ENCODE measurements around the gene C17orf78. TPM values are rescaled to one million over a fixed set of nuclear protein-coding genes. Genes with fewer than 3 reads are reported as not detected.

Gene C17orf78
- total and polyA plus RNA-seq, 2 of the 13 experiments (the other 11 are each of a cell fraction or from before 2014, with no cell fraction given), result not detected

DNA sequence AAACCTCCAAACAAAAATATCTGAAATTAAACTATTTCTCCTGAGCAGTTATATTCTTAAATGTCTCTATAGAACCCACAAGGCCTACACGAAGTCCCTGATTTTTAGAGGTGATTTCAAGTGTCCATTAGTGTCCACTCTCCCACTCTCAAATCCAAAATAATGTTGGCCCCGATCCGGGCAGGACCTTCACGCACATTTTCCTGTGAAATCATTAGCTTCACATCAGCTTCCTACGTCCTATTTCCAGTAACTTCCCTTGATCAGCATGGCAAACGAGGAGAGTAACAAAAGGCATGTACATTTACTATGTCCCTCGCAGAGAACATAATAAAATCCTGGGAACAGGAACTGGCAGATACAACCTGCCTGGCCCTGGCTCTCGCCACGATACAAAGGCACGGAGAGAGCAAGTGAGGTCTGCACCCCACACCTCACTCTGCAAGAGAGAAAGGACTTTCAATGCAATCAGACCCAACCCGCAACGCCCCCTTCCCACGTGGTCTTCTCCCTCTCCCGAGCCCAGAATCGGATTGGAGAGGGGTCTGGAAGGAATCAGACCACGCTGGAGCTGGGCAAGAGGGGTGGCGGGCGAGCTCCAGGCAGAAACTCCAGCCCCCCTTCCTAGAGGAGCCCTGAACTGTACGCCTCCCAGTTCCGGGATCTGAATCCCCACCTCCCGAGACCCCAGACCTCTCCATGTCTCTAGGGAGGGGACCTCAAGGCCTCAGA is 17.5 kb upstream of the C17orf78 start (continued):
- no peak for TF ChIP-seq ZHX2 (IDR thresholded peaks at IDR 0.05; ENCODE audit: low read depth)
- no peak for TF ChIP-seq ZHX2 (CRISPR knock-in tag; IDR thresholded peaks at IDR 0.05; ENCODE audit: borderline replicate concordance)
- TF ChIP-seq, protein P1, sequence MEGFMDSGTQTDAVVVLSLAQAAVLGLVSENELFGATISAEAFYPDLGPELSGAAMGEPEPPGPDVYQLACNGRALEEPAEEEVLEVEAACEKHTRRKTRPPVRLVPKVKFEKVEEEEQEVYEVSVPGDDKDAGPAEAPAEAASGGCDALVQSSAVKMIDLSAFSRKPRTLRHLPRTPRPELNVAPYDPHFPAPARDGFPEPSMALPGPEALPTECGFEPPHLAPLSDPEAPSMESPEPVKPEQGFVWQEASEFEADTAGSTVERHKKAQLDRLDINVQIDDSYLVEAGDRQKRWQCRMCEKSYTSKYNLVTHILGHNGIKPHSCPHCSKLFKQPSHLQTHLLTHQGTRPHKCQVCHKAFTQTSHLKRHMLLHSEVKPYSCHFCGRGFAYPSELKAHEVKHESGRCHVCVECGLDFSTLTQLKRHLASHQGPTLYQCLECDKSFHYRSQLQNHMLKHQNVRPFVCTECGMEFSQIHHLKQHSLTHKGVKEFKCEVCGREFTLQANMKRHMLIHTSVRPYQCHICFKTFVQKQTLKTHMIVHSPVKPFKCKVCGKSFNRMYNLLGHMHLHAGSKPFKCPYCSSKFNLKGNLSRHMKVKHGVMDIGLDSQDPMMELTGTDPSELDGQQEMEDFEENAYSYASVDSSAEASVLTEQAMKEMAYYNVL (CRISPR knock-in tag; IDR thresholded peaks at IDR 0.05; ENCODE audit: borderline replicate concordance), result no peak
- TF ChIP-seq ZNF597 (CRISPR knock-in tag; IDR thresholded peaks at IDR 0.05), result no peak
- TF ChIP-seq ZFX (CRISPR knock-in tag; IDR thresholded peaks at IDR 0.05; ENCODE audit: low read depth), result no peak
- TF ChIP-seq HOXA5 (CRISPR knock-in tag; IDR thresholded peaks at IDR 0.05), result no peak
- no peak for TF ChIP-seq RAD21 (CRISPR knock-in tag; IDR thresholded peaks at IDR 0.05)
- TF ChIP-seq, protein P2, sequence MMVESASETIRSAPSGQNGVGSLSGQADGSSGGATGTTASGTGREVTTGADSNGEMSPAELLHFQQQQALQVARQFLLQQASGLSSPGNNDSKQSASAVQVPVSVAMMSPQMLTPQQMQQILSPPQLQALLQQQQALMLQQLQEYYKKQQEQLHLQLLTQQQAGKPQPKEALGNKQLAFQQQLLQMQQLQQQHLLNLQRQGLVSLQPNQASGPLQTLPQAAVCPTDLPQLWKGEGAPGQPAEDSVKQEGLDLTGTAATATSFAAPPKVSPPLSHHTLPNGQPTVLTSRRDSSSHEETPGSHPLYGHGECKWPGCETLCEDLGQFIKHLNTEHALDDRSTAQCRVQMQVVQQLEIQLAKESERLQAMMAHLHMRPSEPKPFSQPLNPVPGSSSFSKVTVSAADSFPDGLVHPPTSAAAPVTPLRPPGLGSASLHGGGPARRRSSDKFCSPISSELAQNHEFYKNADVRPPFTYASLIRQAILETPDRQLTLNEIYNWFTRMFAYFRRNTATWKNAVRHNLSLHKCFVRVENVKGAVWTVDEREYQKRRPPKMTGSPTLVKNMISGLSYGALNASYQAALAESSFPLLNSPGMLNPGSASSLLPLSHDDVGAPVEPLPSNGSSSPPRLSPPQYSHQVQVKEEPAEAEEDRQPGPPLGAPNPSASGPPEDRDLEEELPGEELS (CRISPR knock-in tag; IDR thresholded peaks at IDR 0.05), result no peak
- TF ChIP-seq ZNF292 (CRISPR knock-in tag; IDR thresholded peaks at IDR 0.05; ENCODE audit: borderline replicate concordance, low read depth), result no peak; the same call in 1 of the 2 replicates
- no peak for TF ChIP-seq TCF7L2 (IDR thresholded peaks at IDR 0.05; ENCODE audit: low read depth, low read length)
- no peak for TF ChIP-seq DBP (CRISPR knock-in tag; IDR thresholded peaks at IDR 0.05; ENCODE audit: not compliant biosample characterization)
- peak; percentile 55; the same call in 1 of the 2 replicates for TF ChIP-seq THAP9 (CRISPR knock-in tag; IDR thresholded peaks at IDR 0.05; ENCODE audit: borderline replicate concordance)
